ENCODE data around the gene RSRC1. TPM values are rescaled to one million over a fixed set of nuclear protein-coding genes. Genes with fewer than 3 reads are reported as not detected.

RSRC1 gene
- total RNA-seq, 1 donor from 2014 or later, result 28.5 TPM

DNA sequence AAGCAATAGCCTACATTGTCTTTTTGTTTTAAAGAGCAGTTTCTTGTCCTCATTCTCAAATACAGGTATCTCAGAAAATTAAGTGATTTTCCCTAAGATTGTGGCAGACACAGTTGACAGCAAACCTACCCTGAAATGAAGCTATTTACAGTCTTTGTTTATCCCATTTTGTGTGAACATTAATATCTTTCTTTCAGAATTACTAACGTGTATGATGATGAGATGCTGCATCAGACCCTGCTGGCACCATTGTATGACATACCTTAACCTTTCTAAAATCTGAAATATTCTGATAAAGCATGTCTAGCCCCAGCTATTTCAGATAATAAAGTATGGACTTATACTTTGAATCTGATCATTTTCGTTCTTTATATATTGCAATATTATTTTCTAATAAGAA, 185.9 kb downstream of the RSRC1 start:
- Mint-ChIP-seq H3K27ac (ENCODE audit: unreplicated experiment) (no peak overlapping the region), H3K36me3 (ENCODE audit: low read depth, unreplicated experiment) (no peaks in the 10 kb centered on the region), H3K4me3 (ENCODE audit: unreplicated experiment) (no peak overlapping the region), H3K9me3 (ENCODE audit: unreplicated experiment) (no peaks in the 10 kb centered on the region), H3K4me1 (ENCODE audit: low read depth, unreplicated experiment) (no peaks in the 10 kb centered on the region), H3K27me3 (ENCODE audit: low read depth, unreplicated experiment) (no peaks in the 10 kb centered on the region)
- no peak overlapping the region for H3K4me3 ChIP-seq (ENCODE audit: insufficient read depth, low read depth, low read length)
- no peak for TF ChIP-seq CTCF (IDR thresholded peaks at IDR 0.05; ENCODE audit: insufficient read depth, low read depth, low read length)
- TF ChIP-seq EZH2 (IDR thresholded peaks at IDR 0.05; ENCODE audit: insufficient read depth, low read length), result no peak
- no peak overlapping the region for H3K27ac ChIP-seq (ENCODE audit: low read depth, low read length)
- no peak overlapping the region for H3K4me2 ChIP-seq (ENCODE audit: low read length)
- no peaks in the 10 kb centered on the region for H3K79me2 ChIP-seq (ENCODE audit: insufficient read depth, low read length)
- no peaks in the 10 kb centered on the region for H3K9me3 ChIP-seq (ENCODE audit: insufficient read depth, low read depth, low read length)
- no peaks in the 10 kb centered on the region for H3K4me1 ChIP-seq (ENCODE audit: insufficient read depth, low read length)
- FAIRE-seq, result no peak
- H3K9ac ChIP-seq (ENCODE audit: low read length), result no peak overlapping the region
- no peaks in the 10 kb centered on the region for H3K36me3 ChIP-seq (ENCODE audit: insufficient read depth, low read length)
- DNase-seq (ENCODE audit: low read depth), result no peak
- H3K27me3 ChIP-seq (ENCODE audit: insufficient read depth, low read length), result no peaks in the 10 kb centered on the region
- no peaks in the 10 kb centered on the region for H4K20me1 ChIP-seq (ENCODE audit: insufficient read depth, low read length)
- no peak overlapping the region for H2AFZ ChIP-seq (ENCODE audit: low read depth, low read length)

- Histone ChIP-seq H3K27ac (ENCODE audit: low read depth, low read length) (no peak overlapping the region), H3K4me3 (ENCODE audit: insufficient read depth, low read depth, low read length) (no peak overlapping the region), H2AFZ (ENCODE audit: low read depth, low read length) (no peak overlapping the region), H4K20me1 (ENCODE audit: insufficient read depth, low read length) (no peaks in the 10 kb centered on the region), H3K4me1 (ENCODE audit: insufficient read depth, low read length) (no peaks in the 10 kb centered on the region), H3K27me3 (ENCODE audit: insufficient read depth, low read length) (no peaks in the 10 kb centered on the region), H3K79me2 (ENCODE audit: insufficient read depth, low read length) (no peaks in the 10 kb centered on the region), H3K36me3 (ENCODE audit: insufficient read depth, low read length) (no peaks in the 10 kb centered on the region), H3K4me2 (ENCODE audit: low read length) (no peak overlapping the region), H3K9ac (ENCODE audit: low read length) (no peak overlapping the region), H3K9me3 (ENCODE audit: insufficient read depth, low read depth, low read length) (no peaks in the 10 kb centered on the region)
- no peak overlapping the region for H3K27ac Mint-ChIP-seq (ENCODE audit: unreplicated experiment)
- TF ChIP-seq EZH2 (IDR thresholded peaks at IDR 0.05; ENCODE audit: insufficient read depth, low read length) (no peak), CTCF (IDR thresholded peaks at IDR 0.05; ENCODE audit: insufficient read depth, low read depth, low read length) (no peak)
- DNase-seq (ENCODE audit: low read depth) (no peak), FAIRE-seq (no peak)
- no peak overlapping the region for H3K4me3 Mint-ChIP-seq (ENCODE audit: unreplicated experiment)
- H3K4me1 Mint-ChIP-seq (ENCODE audit: low read depth, unreplicated experiment), result no peaks in the 10 kb centered on the region
- no peaks in the 10 kb centered on the region for H3K27me3 Mint-ChIP-seq (ENCODE audit: low read depth, unreplicated experiment)
- no peaks in the 10 kb centered on the region for H3K9me3 Mint-ChIP-seq (ENCODE audit: unreplicated experiment)
- peaks cover 2% of the 10 kb centered on the region for H3K36me3 Mint-ChIP-seq (ENCODE audit: low read depth, unreplicated experiment)
Observed at GRCh38 chr3:158297940-158298339, 188.1 kb downstream of the RSRC1 start.

- no peaks in the 10 kb centered on the region for H3K9me3 ChIP-seq (ENCODE audit: insufficient read depth, low read depth, low read length)
- H2AFZ ChIP-seq (ENCODE audit: low read depth, low read length), result no peak overlapping the region
- H3K27ac ChIP-seq (ENCODE audit: low read depth, low read length), result no peak overlapping the region
- H3K27me3 ChIP-seq (ENCODE audit: insufficient read depth, low read length), result no peaks in the 10 kb centered on the region
- H3K79me2 ChIP-seq (ENCODE audit: insufficient read depth, low read length), result no peaks in the 10 kb centered on the region
- no peak overlapping the region for H3K27ac Mint-ChIP-seq (ENCODE audit: unreplicated experiment)
- no peaks in the 10 kb centered on the region for H3K27me3 Mint-ChIP-seq (ENCODE audit: low read depth, unreplicated experiment)
- H3K9ac ChIP-seq (ENCODE audit: low read length), result no peak overlapping the region
- no peaks in the 10 kb centered on the region for H3K4me1 ChIP-seq (ENCODE audit: insufficient read depth, low read length)
- FAIRE-seq, result no peak
- no peaks in the 10 kb centered on the region for H3K36me3 ChIP-seq (ENCODE audit: insufficient read depth, low read length)
- no peaks in the 10 kb centered on the region for H3K4me1 Mint-ChIP-seq (ENCODE audit: low read depth, unreplicated experiment)
- no peak overlapping the region for H3K4me3 ChIP-seq (ENCODE audit: insufficient read depth, low read depth, low read length)
- no peak overlapping the region for H3K4me3 Mint-ChIP-seq (ENCODE audit: unreplicated experiment)
- H4K20me1 ChIP-seq (ENCODE audit: insufficient read depth, low read length), result no peaks in the 10 kb centered on the region
- H3K36me3 Mint-ChIP-seq (ENCODE audit: low read depth, unreplicated experiment), result no peaks in the 10 kb centered on the region
- DNase-seq (ENCODE audit: low read depth), result no peak
- TF ChIP-seq CTCF (IDR thresholded peaks at IDR 0.05; ENCODE audit: insufficient read depth, low read depth, low read length), result no peak
- TF ChIP-seq EZH2 (IDR thresholded peaks at IDR 0.05; ENCODE audit: insufficient read depth, low read length), result no peak
- no peak overlapping the region for H3K4me2 ChIP-seq (ENCODE audit: low read length)
- H3K9me3 Mint-ChIP-seq (ENCODE audit: unreplicated experiment), result no peaks in the 10 kb centered on the region
Observed at GRCh38 chr3:158308236-158308928, 198.5 kb downstream of the RSRC1 start.

All from astrocyte (in vitro differentiated cells and primary cell).